H9 (cell line): ENCODE measurements around the gene NPIPA1. TPM values are rescaled to one million over a fixed set of nuclear protein-coding genes. Genes with fewer than 3 reads are reported as not detected.
"Not testable (repeated sequence)": the region's sequence is repeated elsewhere in the genome, so short reads cannot be mapped to it uniquely, and the experiment has no call there.

Experiments used
- DNase-seq: peaks from one replicate; pipeline ENCODE4 v3.0.0-alpha.2; 2017
- H2AFZ ChIP-seq: one replicate; pipeline ENCODE4 v1.6.1; 2013; ENCODE audit warnings: mild to moderate bottlenecking, low read length, control low read depth, moderate library complexity
- H2AK5ac ChIP-seq: 2 replicates; pipeline ENCODE4 v1.6.1; 2013; ENCODE audit warnings: low read length, control low read depth, mixed read lengths; ENCODE audit not compliant: insufficient read length
- H2BK120ac ChIP-seq: one replicate; pipeline ENCODE4 v1.6.1; 2013; ENCODE audit warnings: low read depth, mild to moderate bottlenecking, low read length, control low read depth, inconsistent platforms; ENCODE audit not compliant: poor library complexity, severe bottlenecking
- H2BK12ac ChIP-seq: 2 replicates; pipeline ENCODE4 v1.6.1; 2013; ENCODE audit warnings: low read length, control low read depth, mixed read lengths, low read depth; ENCODE audit not compliant: insufficient read length
- H2BK15ac ChIP-seq: 2 replicates; pipeline ENCODE4 v1.6.1; 2013; ENCODE audit warnings: low read depth, low read length, control low read depth
- H2BK20ac ChIP-seq: one replicate; pipeline ENCODE4 v1.6.1; 2013; ENCODE audit warnings: low read depth, mild to moderate bottlenecking, low read length, control low read depth, inconsistent platforms; ENCODE audit not compliant: poor library complexity, severe bottlenecking
- H2BK5ac ChIP-seq: 2 replicates; pipeline ENCODE4 v1.6.1; 2013; ENCODE audit warnings: low read length, control low read depth, mixed read lengths; ENCODE audit not compliant: insufficient read length
- H3K14ac ChIP-seq: 2 replicates; pipeline ENCODE4 v1.6.1; 2013; ENCODE audit warnings: low read length, control low read depth; ENCODE audit not compliant: insufficient read depth
- H3K18ac ChIP-seq: 2 replicates; pipeline ENCODE4 v1.6.1; 2013; ENCODE audit warnings: low read depth, mild to moderate bottlenecking, mixed read lengths, low read length, control low read depth; ENCODE audit not compliant: insufficient read length
- H3K23ac ChIP-seq: 2 replicates; pipeline ENCODE4 v1.6.1; 2013; ENCODE audit warnings: low read length, control low read depth, mixed read lengths, low read depth; ENCODE audit not compliant: insufficient read length
- H3K23me2 ChIP-seq: 2 replicates; pipeline ENCODE4 v1.6.1; 2013; ENCODE audit warnings: low read depth, mild to moderate bottlenecking, mixed read lengths, low read length, control low read depth; ENCODE audit not compliant: insufficient read length, poor library complexity, severe bottlenecking
- H3K27ac ChIP-seq: 2 replicates; pipeline ENCODE4 v1.5.1; 2013; ENCODE audit warnings: low read length, control low read depth, mixed read lengths, low read depth; ENCODE audit not compliant: insufficient read length
- H3K27me3 ChIP-seq: 2 replicates; pipeline ENCODE4 v1.6.1; 2013; ENCODE audit warnings: low read length, control low read depth, inconsistent platforms; ENCODE audit not compliant: insufficient read depth
- H3K4ac ChIP-seq: 2 replicates; pipeline ENCODE4 v1.6.1; 2013; ENCODE audit warnings: low read depth, mild to moderate bottlenecking, control low read depth, inconsistent platforms, low read length, moderate library complexity
- H3K4me1 ChIP-seq: 2 replicates; pipeline ENCODE4 v1.6.1; 2013; ENCODE audit warnings: low read length, control low read depth, inconsistent platforms; ENCODE audit not compliant: insufficient read depth
- H3K4me2 ChIP-seq: 2 replicates; pipeline ENCODE4 v1.6.1; 2013; ENCODE audit warnings: low read length, control low read depth, mixed read lengths; ENCODE audit not compliant: insufficient read length, insufficient read depth
- H3K56ac ChIP-seq: 2 replicates; pipeline ENCODE4 v1.6.1; 2013; ENCODE audit warnings: low read depth, mild to moderate bottlenecking, mixed read lengths, low read length, control low read depth; ENCODE audit not compliant: insufficient read length
- H3K79me1 ChIP-seq: 2 replicates; pipeline ENCODE4 v1.6.1; 2013; ENCODE audit warnings: low read depth, mild to moderate bottlenecking, moderate library complexity, low read length, control low read depth, inconsistent platforms; ENCODE audit not compliant: insufficient read depth, poor library complexity, severe bottlenecking
- H3K79me2 ChIP-seq: 2 replicates; pipeline ENCODE4 v1.6.1; 2013; ENCODE audit warnings: low read length, control low read depth, inconsistent platforms; ENCODE audit not compliant: insufficient read depth
- H3K9ac ChIP-seq: 2 replicates; pipeline ENCODE4 v1.6.1; 2013; ENCODE audit warnings: low read length, control low read depth, mixed read lengths; ENCODE audit not compliant: insufficient read length; ENCODE audit errors: extremely low read depth
- H3K9me3 ChIP-seq: one replicate; pipeline ENCODE4 v1.6.1; 2013; ENCODE audit warnings: low read depth, low read length, inconsistent platforms; ENCODE audit not compliant: control insufficient read depth
- H3T11ph ChIP-seq: one replicate; pipeline ENCODE4 v1.6.1; 2013; ENCODE audit warnings: mild to moderate bottlenecking, low read length, control low read depth, inconsistent platforms
- H4K20me1 ChIP-seq: one replicate; pipeline ENCODE4 v1.6.1; 2013; ENCODE audit not compliant: control insufficient read depth, insufficient read length, insufficient read depth
- H4K5ac ChIP-seq: 2 replicates; pipeline ENCODE4 v1.6.1; 2013; ENCODE audit warnings: low read depth, mild to moderate bottlenecking, mixed read lengths, low read length, control low read depth; ENCODE audit not compliant: insufficient read length
- H4K8ac ChIP-seq: replicated peaks from 2 replicates; pipeline ENCODE4 v1.6.1; 2013; ENCODE audit warnings: low read length, control low read depth, mixed read lengths, low read depth; ENCODE audit not compliant: insufficient read length
- H4K91ac ChIP-seq: 2 replicates; pipeline ENCODE4 v1.6.1; 2013; ENCODE audit warnings: low read depth, mild to moderate bottlenecking, moderate library complexity, mixed read lengths, low read length, control low read depth; ENCODE audit not compliant: insufficient read length
- H3K27ac Mint-ChIP-seq, 3 experiments: 2 replicates in 2 of 3; 3 replicates in 1 of 3; pipeline ENCODE4 v1.8.0; 2020 to 2021; ENCODE audit warnings: mixed read lengths in 3 of 3, mild to moderate bottlenecking in 1 of 3, moderate library complexity in 1 of 3
- H3K27me3 Mint-ChIP-seq: 2 replicates; pipeline ENCODE4 v1.8.0; 2021; ENCODE audit warnings: low read depth, mild to moderate bottlenecking, moderate library complexity, mixed read lengths
- H3K36me3 Mint-ChIP-seq, 3 experiments: 2 replicates in 2 of 3; 3 replicates in 1 of 3; pipeline ENCODE4 v1.8.0; 2020 to 2021; ENCODE audit warnings: low read depth in 3 of 3, mixed read lengths in 3 of 3; ENCODE audit not compliant: insufficient read depth in 1 of 3
- H3K4me1 Mint-ChIP-seq, 2 experiments: 2 replicates each; pipeline ENCODE4 v1.8.0; 2020; ENCODE audit warnings: mixed read lengths in 2 of 2
- H3K4me3 Mint-ChIP-seq, 2 experiments: 2 replicates in 1 of 2; 3 replicates in 1 of 2; pipeline ENCODE4 v1.8.0; 2020 to 2021; ENCODE audit warnings: mild to moderate bottlenecking in 2 of 2, mixed read lengths in 2 of 2, moderate library complexity in 1 of 2
- H3K9me3 Mint-ChIP-seq, 2 experiments: 2 replicates in 1 of 2; 3 replicates in 1 of 2; pipeline ENCODE4 v1.8.0; 2020; ENCODE audit warnings: mild to moderate bottlenecking in 2 of 2, mixed read lengths in 2 of 2, moderate library complexity in 1 of 2
- WGBS: extraction: QIAGEN DNeasy Blood & Tissue Kit; methylation state at CpG from one replicate; pipeline ENCODE4 v1.1.7; 2013; ENCODE audit warnings: missing lambda C conversion rate, low lambda C conversion rate, mixed read lengths; ENCODE audit not compliant: insufficient read length; ENCODE audit errors: extremely low coverage; 5-methylcytosine and 5-hydroxymethylcytosine counted together
- total RNA-seq: library from RNA; stranded (reverse); gene quantifications from 2 replicates; pipeline ENCODE4 v1.2.1, GENCODE V29; 2021
- TF ChIP-seq, protein P1 (sequence below): fragments of 200-600 bp; sonication (generic); conservative IDR thresholded peaks from 3 replicates; pipeline ENCODE4 v1.8.0; 2021; ENCODE audit warnings: antibody characterized with exemption, mild to moderate bottlenecking

Gene NPIPA1
- total RNA-seq, 1 experiment from 2014 or later: 130 TPM

DNA sequence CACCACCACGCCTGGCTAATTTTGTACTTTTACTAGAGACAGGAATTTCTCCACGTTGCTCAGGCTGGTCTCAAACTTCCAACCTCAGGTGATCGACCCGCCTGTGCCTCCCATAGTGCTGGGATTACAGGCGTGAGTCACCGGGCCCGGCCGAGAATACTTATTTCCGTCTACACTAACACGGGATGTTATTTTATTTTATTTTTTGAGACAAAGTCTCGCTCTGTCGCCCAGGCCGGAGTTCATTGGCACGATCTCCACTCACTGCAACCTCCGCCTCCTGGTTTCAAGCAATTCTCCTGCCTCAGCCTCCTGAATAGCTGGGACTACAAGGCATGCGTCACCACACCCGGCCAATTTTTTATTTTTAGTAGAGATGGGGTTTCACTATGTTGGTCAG, 28.1 kb downstream of the NPIPA1 start:
- Histone ChIP-seq H2BK15ac (no peak overlapping the region), H3K9me3 (no peaks in the 10 kb centered on the region), H3K23ac (no peak overlapping the region), H3K4me1 (no peaks in the 10 kb centered on the region), H3K56ac (no peak overlapping the region), H2BK120ac (no peak overlapping the region), H3K79me1 (no peaks in the 10 kb centered on the region), H3K18ac (no peak overlapping the region), H3K27ac (no peak overlapping the region), H2BK20ac (no peak overlapping the region), H4K5ac (no peak overlapping the region), H3K27me3 (no peaks in the 10 kb centered on the region), H3K9ac (no peak overlapping the region), H3K4me2 (no peak overlapping the region), H4K20me1 (no peaks in the 10 kb centered on the region), H3T11ph (no peak overlapping the region), H2BK12ac (no peak overlapping the region), H2BK5ac (no peak overlapping the region), H3K79me2 (no peaks in the 10 kb centered on the region), H3K23me2 (no peaks in the 10 kb centered on the region), H2AFZ (no peak overlapping the region), H2AK5ac (no peak overlapping the region), H3K4ac (no peak overlapping the region), H4K91ac (no peak overlapping the region), H4K8ac (no peak overlapping the region), H3K14ac (no peak overlapping the region)
- no CpG with 5 or more reads among the region's 17 CpGs for WGBS
- Mint-ChIP-seq H3K36me3 (no peaks in the 10 kb centered on the region), H3K27me3 (no peaks in the 10 kb centered on the region), H3K4me1 (no peaks in the 10 kb centered on the region), H3K27ac (no peak overlapping the region), H3K4me3 (no peak overlapping the region), H3K9me3 (peaks cover 0 to 3% of the 10 kb centered on the region in 2 experiments; a peak in 3 of 5 replicates)
- TF ChIP-seq, protein P1, sequence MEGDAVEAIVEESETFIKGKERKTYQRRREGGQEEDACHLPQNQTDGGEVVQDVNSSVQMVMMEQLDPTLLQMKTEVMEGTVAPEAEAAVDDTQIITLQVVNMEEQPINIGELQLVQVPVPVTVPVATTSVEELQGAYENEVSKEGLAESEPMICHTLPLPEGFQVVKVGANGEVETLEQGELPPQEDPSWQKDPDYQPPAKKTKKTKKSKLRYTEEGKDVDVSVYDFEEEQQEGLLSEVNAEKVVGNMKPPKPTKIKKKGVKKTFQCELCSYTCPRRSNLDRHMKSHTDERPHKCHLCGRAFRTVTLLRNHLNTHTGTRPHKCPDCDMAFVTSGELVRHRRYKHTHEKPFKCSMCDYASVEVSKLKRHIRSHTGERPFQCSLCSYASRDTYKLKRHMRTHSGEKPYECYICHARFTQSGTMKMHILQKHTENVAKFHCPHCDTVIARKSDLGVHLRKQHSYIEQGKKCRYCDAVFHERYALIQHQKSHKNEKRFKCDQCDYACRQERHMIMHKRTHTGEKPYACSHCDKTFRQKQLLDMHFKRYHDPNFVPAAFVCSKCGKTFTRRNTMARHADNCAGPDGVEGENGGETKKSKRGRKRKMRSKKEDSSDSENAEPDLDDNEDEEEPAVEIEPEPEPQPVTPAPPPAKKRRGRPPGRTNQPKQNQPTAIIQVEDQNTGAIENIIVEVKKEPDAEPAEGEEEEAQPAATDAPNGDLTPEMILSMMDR: no peak
- DNase-seq: no peak

GRCh38 chr16:14969795-14970194, 32.6 kb downstream of the NPIPA1 start:
- H4K5ac ChIP-seq, H3K4me1 ChIP-seq, H4K91ac ChIP-seq, H2BK12ac ChIP-seq, H3K79me2 ChIP-seq, H2BK20ac ChIP-seq, H3K27me3 Mint-ChIP-seq, H3K4me2 ChIP-seq, H2BK15ac ChIP-seq, H3K9me3 ChIP-seq, H3K14ac ChIP-seq, H3K18ac ChIP-seq, H3K56ac ChIP-seq, H3K23ac ChIP-seq, H4K20me1 ChIP-seq, H3K27me3 ChIP-seq, H3K79me1 ChIP-seq, H3K23me2 ChIP-seq, H3K27ac Mint-ChIP-seq, H2AFZ ChIP-seq, H2BK120ac ChIP-seq, H3K27ac ChIP-seq, H3K4me1 Mint-ChIP-seq, H3T11ph ChIP-seq, H2AK5ac ChIP-seq, H3K9ac ChIP-seq, H3K4ac ChIP-seq, H4K8ac ChIP-seq, H3K4me3 Mint-ChIP-seq, H2BK5ac ChIP-seq, DNase-seq, H3K9me3 Mint-ChIP-seq, H3K36me3 Mint-ChIP-seq: not testable (repeated sequence)
- WGBS: no CpG with 5 or more reads among the region's 3 CpGs
